GM19438 (cell line): Measurements from ENCODE around the gene GLIPR1.
A peak's percentile ranks its signal among the peaks of the same experiment; 100 is the strongest.
"Not testable (repeated sequence)": the region's sequence is repeated elsewhere in the genome, so short reads cannot be mapped to it uniquely, and the experiment has no call there.

Experiments used
- ATAC-seq: cut with Tn5 transposase; IDR thresholded peaks from one replicate; pipeline ENCODE4 v1.9.1; 2021; ENCODE audit warnings: low read depth; ENCODE audit not compliant: unreplicated experiment

The GLIPR1 gene

GRCh38 chr12:75471902-75472890 is 8.4 kb upstream of the GLIPR1 start:
- no peak for ATAC-seq

DNA sequence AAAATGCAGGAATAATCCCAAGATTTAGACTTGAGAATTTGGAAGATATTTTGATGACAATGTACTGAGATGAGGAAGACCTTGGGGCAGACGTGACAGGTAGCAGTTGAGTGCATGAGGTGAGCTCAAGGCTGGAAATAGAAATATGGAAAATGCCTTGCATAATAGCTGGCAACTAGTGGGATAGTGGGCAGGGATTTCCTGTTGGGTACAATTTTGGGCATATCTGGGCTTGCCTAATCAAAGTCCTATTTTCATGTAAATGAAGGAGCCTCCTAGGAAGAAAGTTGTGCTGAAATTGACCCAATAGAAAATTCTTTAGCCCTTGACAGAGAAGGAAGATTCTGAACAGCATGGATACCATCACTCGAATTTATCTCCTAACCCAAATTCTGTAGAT is 6.4 kb upstream of the GLIPR1 start:
- ATAC-seq, result no peak

DNA sequence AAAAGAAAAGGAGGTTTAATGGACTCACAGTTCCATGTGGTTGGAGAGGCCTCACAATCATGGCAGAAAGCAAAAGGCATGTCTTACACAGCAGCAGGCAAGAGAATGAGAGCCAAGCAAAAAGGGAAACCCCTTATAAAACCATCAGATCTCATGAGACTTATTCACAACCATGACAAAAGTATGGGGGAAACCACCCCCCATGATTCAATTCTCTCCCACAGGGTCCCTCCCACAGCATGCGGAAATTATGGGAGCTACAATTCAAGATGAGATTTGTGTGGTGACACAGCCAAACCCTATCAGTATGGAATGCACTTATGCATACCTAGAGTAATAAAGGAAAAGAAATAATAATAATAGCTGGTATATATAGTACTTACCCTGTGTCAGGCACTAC is 4.5 kb upstream of the GLIPR1 start:
- no peak for ATAC-seq

DNA sequence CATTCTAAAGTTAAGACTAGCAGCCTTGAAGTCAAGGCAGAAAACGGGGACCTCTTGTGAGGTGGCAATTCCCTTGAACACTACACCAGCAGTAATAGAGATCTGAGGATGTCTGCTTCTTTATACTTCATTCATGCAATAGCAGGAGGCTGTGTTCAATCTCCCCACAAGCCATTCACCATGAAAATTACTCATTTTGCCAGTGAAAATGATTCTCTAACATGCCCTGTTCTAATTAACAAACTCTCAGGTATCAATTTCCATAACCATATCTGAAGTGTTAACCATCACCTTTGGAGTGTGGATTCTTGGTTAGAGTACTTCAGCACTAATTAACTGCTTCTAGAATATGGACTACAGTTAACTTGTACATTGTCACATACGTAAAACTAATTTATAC is 3.4 kb upstream of the GLIPR1 start:
- no peak for ATAC-seq

GRCh38 chr12:75478116-75478794 is 2.3 kb upstream of the GLIPR1 start:
- no peak for ATAC-seq

DNA sequence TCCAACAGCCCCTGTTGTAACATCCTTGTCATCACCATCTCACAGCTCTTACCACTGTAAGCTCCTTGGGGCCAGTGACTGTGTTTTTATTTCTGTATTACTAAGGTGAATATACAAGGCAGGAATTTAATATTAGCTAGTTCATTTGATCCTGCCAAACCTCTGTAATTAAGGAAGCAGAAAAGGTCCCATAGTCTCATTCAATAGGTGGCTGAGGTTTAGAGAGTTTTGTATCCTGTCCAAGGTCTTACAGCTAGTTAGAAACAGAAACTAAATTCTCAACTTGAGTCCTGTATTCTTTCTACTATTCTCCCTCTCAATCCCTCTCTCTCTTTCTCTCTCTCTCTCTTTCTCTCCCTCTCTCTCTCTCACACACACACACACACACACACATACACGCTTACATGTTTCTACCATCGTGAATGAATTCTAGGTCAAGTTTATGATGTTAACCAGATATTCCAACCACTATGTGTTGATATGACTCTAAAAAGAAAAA is 543 bp upstream of the GLIPR1 start:
- peak; percentile 36 for ATAC-seq

- ATAC-seq, result peak; percentile 23
Observed at GRCh38 chr12:75481013-75481705, 604 bp downstream of the GLIPR1 start.

DNA sequence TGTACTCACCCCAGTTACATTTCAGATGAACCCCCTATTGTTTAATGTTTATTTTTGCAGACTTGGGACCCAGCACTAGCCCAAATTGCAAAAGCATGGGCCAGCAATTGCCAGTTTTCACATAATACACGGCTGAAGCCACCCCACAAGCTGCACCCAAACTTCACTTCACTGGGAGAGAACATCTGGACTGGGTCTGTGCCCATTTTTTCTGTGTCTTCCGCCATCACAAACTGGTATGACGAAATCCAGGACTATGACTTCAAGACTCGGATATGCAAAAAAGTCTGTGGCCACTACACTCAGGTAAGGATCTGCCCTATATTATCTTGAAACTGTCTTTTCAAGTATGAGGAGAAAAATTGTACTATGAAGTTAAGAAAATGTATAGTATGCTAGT is 1.2 kb downstream of the GLIPR1 start:
- no peak for ATAC-seq

DNA sequence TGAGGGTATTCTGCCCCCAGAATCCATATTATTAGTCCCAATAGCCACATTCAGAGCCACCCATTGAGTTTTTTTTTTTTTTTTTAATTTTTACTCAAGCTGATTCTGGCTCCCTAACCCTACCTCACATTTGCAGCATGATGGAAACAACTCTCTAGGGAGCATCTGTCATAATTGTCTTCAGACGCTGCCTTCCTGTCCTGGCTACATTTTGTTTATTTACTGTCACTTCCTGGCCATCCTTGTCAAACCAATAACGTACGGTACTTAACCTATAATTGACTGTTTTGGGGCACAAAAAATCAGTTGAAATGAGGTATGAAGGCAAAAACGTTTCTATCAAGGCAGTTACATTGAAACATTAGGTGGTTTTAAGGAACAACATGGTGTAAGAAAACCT is 2.1 kb downstream of the GLIPR1 start:
- no peak for ATAC-seq

DNA sequence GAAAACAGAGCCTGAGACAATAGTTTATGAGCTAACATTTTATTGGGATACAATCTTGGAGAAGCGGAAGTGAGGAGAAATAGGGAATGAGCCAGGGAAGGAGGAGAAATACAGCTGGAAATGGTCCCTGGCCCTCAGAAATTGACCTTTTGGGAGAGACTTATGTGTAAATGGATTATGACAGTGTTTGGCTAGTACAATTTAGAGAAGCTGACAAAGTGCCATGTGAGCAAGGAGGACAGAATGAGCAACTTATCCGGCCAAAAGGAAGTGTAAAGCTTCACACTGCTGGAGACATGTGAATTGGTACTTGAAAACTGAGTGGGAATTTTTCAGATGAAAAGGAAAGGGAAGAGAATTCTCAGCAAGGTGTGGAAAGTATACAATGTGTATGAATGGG is 2.9 kb downstream of the GLIPR1 start:
- no peak for ATAC-seq

DNA sequence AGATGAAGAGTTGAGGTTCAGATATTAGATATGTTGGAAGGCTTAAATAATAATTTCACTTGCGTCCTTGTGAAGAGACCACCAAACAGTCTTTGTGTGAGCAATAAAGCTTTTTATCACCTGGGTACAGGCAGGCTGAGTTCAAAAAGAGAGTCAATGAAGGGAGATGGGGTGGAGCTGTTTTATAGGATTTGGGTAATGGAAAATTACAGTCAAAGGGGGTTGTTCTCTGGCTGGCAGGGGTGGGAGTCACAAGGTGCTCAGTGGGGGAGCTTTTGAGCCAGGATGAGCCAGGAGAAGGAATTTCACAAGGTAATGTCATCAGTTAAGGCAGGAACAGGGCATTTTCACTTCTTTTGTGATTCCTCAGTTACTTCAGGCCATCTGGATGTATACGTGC is 3.9 kb downstream of the GLIPR1 start:
- ATAC-seq, result not testable (repeated sequence)

- ATAC-seq, result no peak
Observed at GRCh38 chr12:75487308-75487707, 6.8 kb downstream of the GLIPR1 start.

DNA sequence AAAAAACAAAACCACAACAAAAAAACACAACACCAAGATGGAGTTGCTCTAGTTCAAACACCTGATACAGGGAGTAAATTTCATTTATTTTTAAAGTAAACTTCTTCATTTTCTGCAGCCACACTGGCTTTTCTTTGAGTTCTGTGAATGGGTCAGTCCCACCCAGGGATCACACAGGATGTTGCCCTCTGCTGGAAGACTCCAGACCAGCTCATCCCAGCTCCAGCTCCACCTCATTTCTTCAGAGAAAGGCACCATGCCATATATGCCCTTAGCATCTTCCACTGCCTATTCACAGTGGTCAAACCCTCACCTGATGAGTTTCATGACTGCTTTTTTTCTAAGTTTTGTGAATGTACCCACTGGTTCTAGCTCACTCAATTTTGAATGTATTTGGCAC is 8.0 kb downstream of the GLIPR1 start:
- peak; percentile 57 for ATAC-seq

DNA sequence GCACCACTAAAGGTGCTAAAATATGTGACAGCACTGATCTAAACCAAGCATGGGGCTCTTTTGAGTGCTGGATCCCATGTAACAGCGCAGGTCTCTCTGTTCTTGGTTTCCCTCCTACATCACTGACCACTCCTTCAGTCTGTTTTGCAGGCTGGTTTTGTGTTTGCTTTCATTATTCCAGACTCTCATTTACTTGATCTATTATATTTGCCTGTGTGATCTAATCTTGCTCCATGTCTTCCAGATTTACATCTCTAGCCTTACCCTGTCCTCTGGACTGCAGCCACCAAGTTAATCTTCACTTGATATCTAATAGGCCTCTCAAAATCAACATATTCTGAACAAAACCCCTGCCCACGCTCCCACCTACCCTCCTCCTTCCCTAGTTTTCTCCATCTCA is 8.6 kb downstream of the GLIPR1 start:
- no peak for ATAC-seq

DNA sequence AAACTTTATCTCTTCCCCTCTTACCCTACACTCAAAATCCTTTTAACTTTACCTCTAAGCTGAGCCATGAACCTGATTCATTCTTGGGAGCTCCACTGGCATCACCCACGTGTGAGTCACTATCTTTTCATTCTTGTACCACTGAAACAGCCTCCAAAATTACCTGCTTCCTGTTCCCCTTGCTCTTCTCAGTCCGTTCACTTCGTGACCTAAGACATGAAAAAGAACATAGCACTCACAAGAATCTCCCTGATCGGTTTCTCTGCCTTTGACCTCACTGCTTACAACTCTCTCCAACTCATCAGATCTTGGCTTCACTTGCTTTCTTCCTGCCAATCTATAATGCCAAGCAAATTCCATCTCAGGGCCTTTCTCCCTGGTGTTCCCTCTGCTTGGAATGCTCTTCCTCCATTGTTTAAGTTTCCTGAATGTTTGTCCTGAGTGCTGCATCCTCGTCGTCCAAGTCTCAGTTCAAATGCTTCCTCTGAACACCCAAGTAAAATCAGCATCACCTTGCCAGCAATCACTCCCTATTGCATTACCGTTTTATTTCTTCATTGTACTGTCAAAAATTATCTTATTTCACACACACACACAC is 9.2 kb downstream of the GLIPR1 start:
- no peak for ATAC-seq

GRCh38 chr12:75491169-75491568 is 10.6 kb downstream of the GLIPR1 start:
- no peak for ATAC-seq

DNA sequence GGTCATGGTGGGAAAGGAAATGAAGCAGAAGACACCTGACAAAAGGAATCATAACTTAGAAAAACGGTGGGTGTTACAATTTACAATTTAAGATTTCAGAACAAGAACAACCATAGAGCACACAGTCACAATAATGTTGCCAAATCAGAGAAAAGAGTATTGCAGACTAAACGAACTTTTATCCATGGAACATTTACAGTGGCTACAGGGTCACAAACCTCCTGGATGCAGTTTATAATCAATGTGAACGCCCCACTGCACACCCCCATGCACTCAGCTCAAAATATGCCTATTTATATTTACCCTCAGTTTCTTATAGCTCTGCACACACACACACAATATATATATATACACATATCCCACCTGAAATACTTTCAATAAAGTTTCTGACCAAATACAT is 22.9 kb downstream of the GLIPR1 start:
- no peak for ATAC-seq

DNA sequence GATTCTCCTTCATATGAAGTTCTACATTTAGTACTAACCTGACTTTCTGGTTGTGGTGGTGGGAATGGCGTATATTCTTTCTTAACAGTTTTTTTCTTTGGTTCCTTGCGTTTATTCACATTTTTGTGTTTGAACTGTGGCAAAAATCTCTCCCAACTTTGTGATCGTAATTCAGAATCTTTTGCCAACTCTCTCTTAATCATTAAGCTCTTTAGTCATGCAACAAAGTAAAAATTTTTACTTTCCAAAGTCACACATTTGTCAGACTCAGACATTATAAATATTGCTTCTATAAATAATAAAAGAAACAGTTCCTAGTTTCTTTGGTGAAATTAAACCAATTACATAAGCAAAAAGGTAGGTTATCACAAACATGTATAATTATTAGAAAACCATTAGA is 23.3 kb downstream of the GLIPR1 start:
- ATAC-seq, result no peak

GRCh38 chr12:75505706-75506312 is 25.3 kb downstream of the GLIPR1 start:
- no peak for ATAC-seq

DNA sequence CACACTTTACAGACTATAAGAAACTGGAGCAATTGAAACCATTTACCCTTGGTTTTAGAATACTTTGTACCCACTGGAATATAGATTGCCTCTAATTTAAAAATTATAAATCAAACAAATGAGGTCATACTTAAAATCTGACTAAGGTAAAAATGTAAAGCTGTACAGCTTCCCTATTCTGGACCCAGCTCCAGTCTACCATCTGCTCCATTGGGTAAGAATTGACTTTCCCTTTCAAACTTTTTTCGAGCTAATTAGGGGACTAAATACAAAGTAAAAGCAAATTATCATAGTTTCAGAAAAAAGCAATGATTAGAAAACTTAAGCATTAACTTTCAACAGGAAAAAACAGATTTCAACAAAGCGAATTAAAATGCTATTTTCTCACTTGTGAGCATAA is 26.5 kb downstream of the GLIPR1 start:
- no peak for ATAC-seq
